H9 (cell line): ENCODE data around the gene HTR1A. TPM values are rescaled to one million over a fixed set of nuclear protein-coding genes. Genes with fewer than 3 reads are reported as not detected.

Experiments used
- DNase-seq: peaks from one replicate; pipeline ENCODE4 v3.0.0-alpha.2; 2017
- H2AFZ ChIP-seq: one replicate; pipeline ENCODE4 v1.6.1; 2013; ENCODE audit warnings: mild to moderate bottlenecking, low read length, control low read depth, moderate library complexity
- H2AK5ac ChIP-seq: 2 replicates; pipeline ENCODE4 v1.6.1; 2013; ENCODE audit warnings: low read length, control low read depth, mixed read lengths; ENCODE audit not compliant: insufficient read length
- H2BK120ac ChIP-seq: one replicate; pipeline ENCODE4 v1.6.1; 2013; ENCODE audit warnings: low read depth, mild to moderate bottlenecking, low read length, control low read depth, inconsistent platforms; ENCODE audit not compliant: poor library complexity, severe bottlenecking
- H2BK12ac ChIP-seq: 2 replicates; pipeline ENCODE4 v1.6.1; 2013; ENCODE audit warnings: low read length, control low read depth, mixed read lengths, low read depth; ENCODE audit not compliant: insufficient read length
- H2BK15ac ChIP-seq: 2 replicates; pipeline ENCODE4 v1.6.1; 2013; ENCODE audit warnings: low read depth, low read length, control low read depth
- H2BK20ac ChIP-seq: one replicate; pipeline ENCODE4 v1.6.1; 2013; ENCODE audit warnings: low read depth, mild to moderate bottlenecking, low read length, control low read depth, inconsistent platforms; ENCODE audit not compliant: poor library complexity, severe bottlenecking
- H2BK5ac ChIP-seq: 2 replicates; pipeline ENCODE4 v1.6.1; 2013; ENCODE audit warnings: low read length, control low read depth, mixed read lengths; ENCODE audit not compliant: insufficient read length
- H3K14ac ChIP-seq: 2 replicates; pipeline ENCODE4 v1.6.1; 2013; ENCODE audit warnings: low read length, control low read depth; ENCODE audit not compliant: insufficient read depth
- H3K18ac ChIP-seq: 2 replicates; pipeline ENCODE4 v1.6.1; 2013; ENCODE audit warnings: low read depth, mild to moderate bottlenecking, mixed read lengths, low read length, control low read depth; ENCODE audit not compliant: insufficient read length
- H3K23ac ChIP-seq: 2 replicates; pipeline ENCODE4 v1.6.1; 2013; ENCODE audit warnings: low read length, control low read depth, mixed read lengths, low read depth; ENCODE audit not compliant: insufficient read length
- H3K23me2 ChIP-seq: 2 replicates; pipeline ENCODE4 v1.6.1; 2013; ENCODE audit warnings: low read depth, mild to moderate bottlenecking, mixed read lengths, low read length, control low read depth; ENCODE audit not compliant: insufficient read length, poor library complexity, severe bottlenecking
- H3K27ac ChIP-seq: 2 replicates; pipeline ENCODE4 v1.5.1; 2013; ENCODE audit warnings: low read length, control low read depth, mixed read lengths, low read depth; ENCODE audit not compliant: insufficient read length
- H3K27me3 ChIP-seq: 2 replicates; pipeline ENCODE4 v1.6.1; 2013; ENCODE audit warnings: low read length, control low read depth, inconsistent platforms; ENCODE audit not compliant: insufficient read depth
- H3K4ac ChIP-seq: 2 replicates; pipeline ENCODE4 v1.6.1; 2013; ENCODE audit warnings: low read depth, mild to moderate bottlenecking, control low read depth, inconsistent platforms, low read length, moderate library complexity
- H3K4me1 ChIP-seq: 2 replicates; pipeline ENCODE4 v1.6.1; 2013; ENCODE audit warnings: low read length, control low read depth, inconsistent platforms; ENCODE audit not compliant: insufficient read depth
- H3K4me2 ChIP-seq: 2 replicates; pipeline ENCODE4 v1.6.1; 2013; ENCODE audit warnings: low read length, control low read depth, mixed read lengths; ENCODE audit not compliant: insufficient read length, insufficient read depth
- H3K56ac ChIP-seq: 2 replicates; pipeline ENCODE4 v1.6.1; 2013; ENCODE audit warnings: low read depth, mild to moderate bottlenecking, mixed read lengths, low read length, control low read depth; ENCODE audit not compliant: insufficient read length
- H3K79me1 ChIP-seq: 2 replicates; pipeline ENCODE4 v1.6.1; 2013; ENCODE audit warnings: low read depth, mild to moderate bottlenecking, moderate library complexity, low read length, control low read depth, inconsistent platforms; ENCODE audit not compliant: insufficient read depth, poor library complexity, severe bottlenecking
- H3K79me2 ChIP-seq: 2 replicates; pipeline ENCODE4 v1.6.1; 2013; ENCODE audit warnings: low read length, control low read depth, inconsistent platforms; ENCODE audit not compliant: insufficient read depth
- H3K9ac ChIP-seq: 2 replicates; pipeline ENCODE4 v1.6.1; 2013; ENCODE audit warnings: low read length, control low read depth, mixed read lengths; ENCODE audit not compliant: insufficient read length; ENCODE audit errors: extremely low read depth
- H3K9me3 ChIP-seq: one replicate; pipeline ENCODE4 v1.6.1; 2013; ENCODE audit warnings: low read depth, low read length, inconsistent platforms; ENCODE audit not compliant: control insufficient read depth
- H3T11ph ChIP-seq: one replicate; pipeline ENCODE4 v1.6.1; 2013; ENCODE audit warnings: mild to moderate bottlenecking, low read length, control low read depth, inconsistent platforms
- H4K20me1 ChIP-seq: one replicate; pipeline ENCODE4 v1.6.1; 2013; ENCODE audit not compliant: control insufficient read depth, insufficient read length, insufficient read depth
- H4K5ac ChIP-seq: 2 replicates; pipeline ENCODE4 v1.6.1; 2013; ENCODE audit warnings: low read depth, mild to moderate bottlenecking, mixed read lengths, low read length, control low read depth; ENCODE audit not compliant: insufficient read length
- H4K8ac ChIP-seq: replicated peaks from 2 replicates; pipeline ENCODE4 v1.6.1; 2013; ENCODE audit warnings: low read length, control low read depth, mixed read lengths, low read depth; ENCODE audit not compliant: insufficient read length
- H4K91ac ChIP-seq: 2 replicates; pipeline ENCODE4 v1.6.1; 2013; ENCODE audit warnings: low read depth, mild to moderate bottlenecking, moderate library complexity, mixed read lengths, low read length, control low read depth; ENCODE audit not compliant: insufficient read length
- H3K27ac Mint-ChIP-seq, 3 experiments: 2 replicates in 2 of 3; 3 replicates in 1 of 3; pipeline ENCODE4 v1.8.0; 2020 to 2021; ENCODE audit warnings: mixed read lengths in 3 of 3, mild to moderate bottlenecking in 1 of 3, moderate library complexity in 1 of 3
- H3K27me3 Mint-ChIP-seq: 2 replicates; pipeline ENCODE4 v1.8.0; 2021; ENCODE audit warnings: low read depth, mild to moderate bottlenecking, moderate library complexity, mixed read lengths
- H3K36me3 Mint-ChIP-seq, 3 experiments: 2 replicates in 2 of 3; 3 replicates in 1 of 3; pipeline ENCODE4 v1.8.0; 2020 to 2021; ENCODE audit warnings: low read depth in 3 of 3, mixed read lengths in 3 of 3; ENCODE audit not compliant: insufficient read depth in 1 of 3
- H3K4me1 Mint-ChIP-seq, 2 experiments: 2 replicates each; pipeline ENCODE4 v1.8.0; 2020; ENCODE audit warnings: mixed read lengths in 2 of 2
- H3K4me3 Mint-ChIP-seq, 2 experiments: 2 replicates in 1 of 2; 3 replicates in 1 of 2; pipeline ENCODE4 v1.8.0; 2020 to 2021; ENCODE audit warnings: mild to moderate bottlenecking in 2 of 2, mixed read lengths in 2 of 2, moderate library complexity in 1 of 2
- H3K9me3 Mint-ChIP-seq, 2 experiments: 2 replicates in 1 of 2; 3 replicates in 1 of 2; pipeline ENCODE4 v1.8.0; 2020; ENCODE audit warnings: mild to moderate bottlenecking in 2 of 2, mixed read lengths in 2 of 2, moderate library complexity in 1 of 2
- CTCF ChIP-seq: fragments of 200-600 bp; sonication (generic); conservative IDR thresholded peaks from 3 replicates; pipeline ENCODE4 v1.8.0; 2021; ENCODE audit warnings: antibody characterized with exemption, mild to moderate bottlenecking
- WGBS: extraction: QIAGEN DNeasy Blood & Tissue Kit; methylation state at CpG from one replicate; pipeline ENCODE4 v1.1.7; 2013; ENCODE audit warnings: missing lambda C conversion rate, low lambda C conversion rate, mixed read lengths; ENCODE audit not compliant: insufficient read length; ENCODE audit errors: extremely low coverage; 5-methylcytosine and 5-hydroxymethylcytosine counted together
- total RNA-seq: library from RNA; stranded (reverse); gene quantifications from 2 replicates; pipeline ENCODE4 v1.2.1, GENCODE V29; 2021

Gene HTR1A
- total RNA-seq, 1 experiment from 2014 or later: 0.79 TPM

DNA sequence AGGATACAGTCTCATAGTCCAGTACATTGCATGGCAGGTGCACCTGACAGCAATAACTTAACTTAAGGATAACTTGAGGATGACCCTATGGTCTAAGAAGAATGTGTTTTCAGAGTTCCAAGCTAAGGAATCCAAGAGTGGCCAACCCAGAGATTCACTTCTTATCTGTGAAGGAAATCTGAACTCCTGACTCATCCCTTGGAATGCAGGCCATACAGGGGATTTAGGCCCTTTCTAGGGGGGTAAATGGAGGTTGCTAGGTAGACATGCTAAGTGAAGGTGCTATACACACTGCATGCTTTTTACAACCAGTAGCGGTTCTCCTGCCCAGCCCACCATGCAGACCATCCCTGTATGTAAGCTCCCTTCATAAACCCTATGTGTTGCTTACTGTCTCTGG is 50.4 kb downstream of the HTR1A start:
- Histone ChIP-seq H3K9ac (no peak overlapping the region), H2BK12ac (no peak overlapping the region)

More for the DNA sequence above, 50.4 kb downstream of the HTR1A start:
- Mint-ChIP-seq H3K4me3 (no peak overlapping the region), H3K27ac (no peak overlapping the region), H3K27me3 (no peaks in the 10 kb centered on the region), H3K36me3 (peaks cover 0 to 4% (median 0%) of the 10 kb centered on the region in 3 experiments; a peak in 1 of 7 replicates), H3K9me3 (peaks cover 3 to 5% of the 10 kb centered on the region in 2 experiments; a peak in 3 of 5 replicates), H3K4me1 (peaks cover 7% of the 10 kb centered on the region in 2 experiments)
- no peaks in the 10 kb centered on the region for H3K79me2 ChIP-seq
- H2BK5ac ChIP-seq: no peak overlapping the region
- H3K23me2 ChIP-seq: no peaks in the 10 kb centered on the region
- H3K27ac ChIP-seq: no peak overlapping the region
- no peak overlapping the region for H3K4ac ChIP-seq
- TF ChIP-seq CTCF: no peak
- no peak overlapping the region for H3K23ac ChIP-seq
- H3K4me1 ChIP-seq: no peaks in the 10 kb centered on the region
- H2BK15ac ChIP-seq: no peak overlapping the region
- H2AK5ac ChIP-seq: no peak overlapping the region
- H3K27me3 ChIP-seq: no peaks in the 10 kb centered on the region
- no peaks in the 10 kb centered on the region for H3K9me3 ChIP-seq
- H4K91ac ChIP-seq: no peak overlapping the region
- H3K79me1 ChIP-seq: no peaks in the 10 kb centered on the region
- no peak overlapping the region for H2AFZ ChIP-seq
- no peak for DNase-seq
- no peak overlapping the region for H3K18ac ChIP-seq
- no CpG with 5 or more reads among the region's 1 CpG for WGBS
- no peak overlapping the region for H3K56ac ChIP-seq
- no peak overlapping the region for H2BK120ac ChIP-seq
- H3K14ac ChIP-seq: no peak overlapping the region
- no peak overlapping the region for H3K4me2 ChIP-seq
- H2BK20ac ChIP-seq: no peak overlapping the region
- no peak overlapping the region for H4K8ac ChIP-seq
- no peak overlapping the region for H3T11ph ChIP-seq
- no peak overlapping the region for H4K5ac ChIP-seq
- no peaks in the 10 kb centered on the region for H4K20me1 ChIP-seq

Other genes with a start within 250 kb of the HTR1A start
- gene RNF180, start 203.4 kb upstream of the HTR1A start, total RNA-seq: 2.5 and 2.9 TPM in 2 replicates